Astrocyte (in vitro differentiated cells and primary cell): ENCODE measurements around the gene ACTN1.

Experiments
- EZH2 ChIP-seq: IDR thresholded peaks from 2 replicates; pipeline ENCODE4 v1.6.1; 2012; ENCODE audit warnings: mild to moderate bottlenecking, low read length, inconsistent platforms; ENCODE audit not compliant: insufficient read depth
- TF ChIP-seq, protein P1 (sequence below): IDR thresholded peaks from 2 replicates; pipeline ENCODE4 v1.5.1; 2011; ENCODE audit warnings: low read depth, mild to moderate bottlenecking, inconsistent platforms, low read length, moderate library complexity; ENCODE audit not compliant: insufficient read depth

DNA sequence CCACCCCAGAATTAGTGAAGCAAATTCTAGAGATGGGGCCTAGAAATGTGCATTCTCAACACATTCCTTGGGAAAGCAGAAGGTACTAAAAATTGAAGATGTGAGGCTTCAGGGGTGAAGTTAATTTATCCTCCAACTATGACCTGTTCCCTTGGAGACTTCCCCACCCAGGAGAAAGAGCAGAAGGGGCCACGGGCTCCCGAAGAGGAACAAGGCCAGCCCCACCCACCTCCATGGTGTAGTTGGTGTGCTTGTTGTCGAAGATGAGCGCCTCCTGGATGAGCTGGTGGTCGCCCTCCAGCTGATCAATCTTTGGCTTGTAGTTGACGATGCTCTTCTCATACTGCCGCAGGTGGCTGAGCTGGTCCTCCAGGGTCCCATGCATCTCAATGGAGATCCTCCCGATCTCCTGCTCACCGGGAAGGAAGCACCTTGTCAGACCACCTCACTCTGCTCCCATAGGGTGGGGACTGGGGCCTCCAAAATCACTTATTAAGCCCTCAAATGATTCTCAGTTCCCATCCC, 98.5 kb downstream of the ACTN1 start:
- TF ChIP-seq, protein P1, sequence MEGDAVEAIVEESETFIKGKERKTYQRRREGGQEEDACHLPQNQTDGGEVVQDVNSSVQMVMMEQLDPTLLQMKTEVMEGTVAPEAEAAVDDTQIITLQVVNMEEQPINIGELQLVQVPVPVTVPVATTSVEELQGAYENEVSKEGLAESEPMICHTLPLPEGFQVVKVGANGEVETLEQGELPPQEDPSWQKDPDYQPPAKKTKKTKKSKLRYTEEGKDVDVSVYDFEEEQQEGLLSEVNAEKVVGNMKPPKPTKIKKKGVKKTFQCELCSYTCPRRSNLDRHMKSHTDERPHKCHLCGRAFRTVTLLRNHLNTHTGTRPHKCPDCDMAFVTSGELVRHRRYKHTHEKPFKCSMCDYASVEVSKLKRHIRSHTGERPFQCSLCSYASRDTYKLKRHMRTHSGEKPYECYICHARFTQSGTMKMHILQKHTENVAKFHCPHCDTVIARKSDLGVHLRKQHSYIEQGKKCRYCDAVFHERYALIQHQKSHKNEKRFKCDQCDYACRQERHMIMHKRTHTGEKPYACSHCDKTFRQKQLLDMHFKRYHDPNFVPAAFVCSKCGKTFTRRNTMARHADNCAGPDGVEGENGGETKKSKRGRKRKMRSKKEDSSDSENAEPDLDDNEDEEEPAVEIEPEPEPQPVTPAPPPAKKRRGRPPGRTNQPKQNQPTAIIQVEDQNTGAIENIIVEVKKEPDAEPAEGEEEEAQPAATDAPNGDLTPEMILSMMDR, result no peak
- TF ChIP-seq EZH2, result no peak
